ENCODE results near the gene ADAM22.
"Not testable (repeated sequence)": the region's sequence is repeated elsewhere in the genome, so short reads cannot be mapped to it uniquely, and the experiment has no call there.

Gene ADAM22

GRCh38 chr7:87922759-87923395 is 11.2 kb upstream of the ADAM22 start:
- WGBS: 98% methylated on average over 8 of the region's 8 CpGs
- H3K9ac ChIP-seq (ENCODE audit: low read depth, low read length); H3K9me3 ChIP-seq (ENCODE audit: insufficient read depth, low read depth, low read length); H3K36me3 ChIP-seq (ENCODE audit: insufficient read depth, low read length); H3K27ac ChIP-seq (ENCODE audit: low read depth, low read length); H3K27me3 ChIP-seq (ENCODE audit: insufficient read depth, low read length); H3K4me3 ChIP-seq (ENCODE audit: low read length): not testable (repeated sequence)
- H3K4me1 ChIP-seq (ENCODE audit: insufficient read depth, low read length): peaks cover 17% of the 10 kb centered on the region

- H3K27ac ChIP-seq (ENCODE audit: low read depth, low read length): no peak overlapping the region
Measured at GRCh38 chr7:87926581-87927461, 7.2 kb upstream of the ADAM22 start.

GRCh38 chr7:87933605-87933952 is 472 bp upstream of the ADAM22 start:
- no peak overlapping the region for H3K27ac ChIP-seq (ENCODE audit: low read depth, low read length)
- peaks cover 18% of the 10 kb centered on the region for H3K27me3 ChIP-seq (ENCODE audit: insufficient read depth, low read length)
- H3K9ac ChIP-seq (ENCODE audit: low read depth, low read length): peak overlapping the region; percentile 77
- WGBS: 13% methylated on average over 8 of the region's 9 CpGs
- no peaks in the 10 kb centered on the region for H3K9me3 ChIP-seq (ENCODE audit: insufficient read depth, low read depth, low read length)
- no peaks in the 10 kb centered on the region for H3K4me1 ChIP-seq (ENCODE audit: insufficient read depth, low read length)
- H3K36me3 ChIP-seq (ENCODE audit: insufficient read depth, low read length): no peaks in the 10 kb centered on the region
- peak overlapping the region; percentile 74 for H3K4me3 ChIP-seq (ENCODE audit: low read length)

More at GRCh38 chr7:87926581-87927461, 7.2 kb upstream of the ADAM22 start:
- 47% methylated on average over 6 of the region's 6 CpGs for WGBS
- H3K4me1 ChIP-seq (ENCODE audit: insufficient read depth, low read length): peaks cover 17% of the 10 kb centered on the region
- H3K27me3 ChIP-seq (ENCODE audit: insufficient read depth, low read length): no peaks in the 10 kb centered on the region
- no peaks in the 10 kb centered on the region for H3K36me3 ChIP-seq (ENCODE audit: insufficient read depth, low read length)
- H3K9ac ChIP-seq (ENCODE audit: low read depth, low read length): no peak overlapping the region
- H3K9me3 ChIP-seq (ENCODE audit: insufficient read depth, low read depth, low read length): no peaks in the 10 kb centered on the region
- H3K4me3 ChIP-seq (ENCODE audit: low read length): no peak overlapping the region

GRCh38 chr7:87934699-87935383 is 790 bp downstream of the ADAM22 start:
- Histone ChIP-seq H3K9ac (ENCODE audit: low read depth, low read length) (peak overlapping the region; percentile 77), H3K9me3 (ENCODE audit: insufficient read depth, low read depth, low read length) (no peaks in the 10 kb centered on the region), H3K27ac (ENCODE audit: low read depth, low read length) (no peak overlapping the region), H3K27me3 (ENCODE audit: insufficient read depth, low read length) (peaks cover 18% of the 10 kb centered on the region), H3K36me3 (ENCODE audit: insufficient read depth, low read length) (peaks cover 4% of the 10 kb centered on the region; the same call in 1 of the 2 replicates), H3K4me3 (ENCODE audit: low read length) (peak overlapping the region; percentile 74), H3K4me1 (ENCODE audit: insufficient read depth, low read length) (no peaks in the 10 kb centered on the region)
- WGBS: 4% methylated on average over 43 of the region's 47 CpGs

GRCh38 chr7:87935384-87935706 is 1.3 kb downstream of the ADAM22 start:
- Histone ChIP-seq H3K4me1 (ENCODE audit: insufficient read depth, low read length) (no peaks in the 10 kb centered on the region), H3K27ac (ENCODE audit: low read depth, low read length) (no peak overlapping the region), H3K9me3 (ENCODE audit: insufficient read depth, low read depth, low read length) (no peaks in the 10 kb centered on the region), H3K36me3 (ENCODE audit: insufficient read depth, low read length) (peaks cover 4% of the 10 kb centered on the region; the same call in 1 of the 2 replicates), H3K9ac (ENCODE audit: low read depth, low read length) (no peak overlapping the region; the same call in 1 of the 2 replicates), H3K27me3 (ENCODE audit: insufficient read depth, low read length) (peaks cover 18% of the 10 kb centered on the region), H3K4me3 (ENCODE audit: low read length) (peak overlapping the region; percentile 74)
- WGBS: 35% methylated on average over 8 of the region's 8 CpGs

GRCh38 chr7:87941138-87941537 is 7.1 kb downstream of the ADAM22 start:
- Histone ChIP-seq H3K27me3 (ENCODE audit: insufficient read depth, low read length) (peaks cover 3% of the 10 kb centered on the region; the same call in 1 of the 2 replicates), H3K9ac (ENCODE audit: low read depth, low read length) (no peak overlapping the region), H3K27ac (ENCODE audit: low read depth, low read length) (no peak overlapping the region), H3K4me1 (ENCODE audit: insufficient read depth, low read length) (no peaks in the 10 kb centered on the region), H3K36me3 (ENCODE audit: insufficient read depth, low read length) (peaks cover 4% of the 10 kb centered on the region; the same call in 1 of the 2 replicates), H3K9me3 (ENCODE audit: insufficient read depth, low read depth, low read length) (no peaks in the 10 kb centered on the region), H3K4me3 (ENCODE audit: low read length) (no peak overlapping the region)
- WGBS: 96% methylated on average over 4 of the region's 4 CpGs

- H3K9me3 ChIP-seq (ENCODE audit: insufficient read depth, low read depth, low read length): no peaks in the 10 kb centered on the region
- H3K9ac ChIP-seq (ENCODE audit: low read depth, low read length): no peak overlapping the region
- 0 out of 2 replicates have a peak, but pooled peaks cover 3% of the 10 kb centered on the region for H3K36me3 ChIP-seq (ENCODE audit: insufficient read depth, low read length)
- 94% methylated on average over 2 of the region's 3 CpGs for WGBS
- H3K27me3 ChIP-seq (ENCODE audit: insufficient read depth, low read length): no peaks in the 10 kb centered on the region
- H3K27ac ChIP-seq (ENCODE audit: low read depth, low read length): no peak overlapping the region
- H3K4me1 ChIP-seq (ENCODE audit: insufficient read depth, low read length): no peaks in the 10 kb centered on the region
- no peak overlapping the region for H3K4me3 ChIP-seq (ENCODE audit: low read length)
Measured at GRCh38 chr7:87944547-87944946, 10.5 kb downstream of the ADAM22 start.

GRCh38 chr7:87945926-87946325 is 11.9 kb downstream of the ADAM22 start:
- H3K27me3 ChIP-seq (ENCODE audit: insufficient read depth, low read length); H3K9me3 ChIP-seq (ENCODE audit: insufficient read depth, low read depth, low read length); H3K27ac ChIP-seq (ENCODE audit: low read depth, low read length); H3K4me3 ChIP-seq (ENCODE audit: low read length); H3K36me3 ChIP-seq (ENCODE audit: insufficient read depth, low read length); H3K9ac ChIP-seq (ENCODE audit: low read depth, low read length); H3K4me1 ChIP-seq (ENCODE audit: insufficient read depth, low read length): not testable (repeated sequence)

GRCh38 chr7:87948371-87948770 is 14.3 kb downstream of the ADAM22 start:
- H3K36me3 ChIP-seq (ENCODE audit: insufficient read depth, low read length): no peaks in the 10 kb centered on the region
- no peaks in the 10 kb centered on the region for H3K4me1 ChIP-seq (ENCODE audit: insufficient read depth, low read length)
- H3K4me3 ChIP-seq (ENCODE audit: low read length): no peak overlapping the region
- H3K27ac ChIP-seq (ENCODE audit: low read depth, low read length): no peak overlapping the region
- H3K27me3 ChIP-seq (ENCODE audit: insufficient read depth, low read length): no peaks in the 10 kb centered on the region
- H3K9ac ChIP-seq (ENCODE audit: low read depth, low read length): no peak overlapping the region
- no peaks in the 10 kb centered on the region for H3K9me3 ChIP-seq (ENCODE audit: insufficient read depth, low read depth, low read length)

- Histone ChIP-seq H3K27ac (ENCODE audit: low read depth, low read length) (no peak overlapping the region), H3K27me3 (ENCODE audit: insufficient read depth, low read length) (no peaks in the 10 kb centered on the region), H3K36me3 (ENCODE audit: insufficient read depth, low read length) (no peaks in the 10 kb centered on the region), H3K9ac (ENCODE audit: low read depth, low read length) (no peak overlapping the region), H3K4me1 (ENCODE audit: insufficient read depth, low read length) (no peaks in the 10 kb centered on the region), H3K9me3 (ENCODE audit: insufficient read depth, low read depth, low read length) (peaks cover 10% of the 10 kb centered on the region), H3K4me3 (ENCODE audit: low read length) (no peak overlapping the region)
- WGBS: 90% methylated on average over 3 of the region's 3 CpGs
Measured at GRCh38 chr7:87959336-87959735, 25.3 kb downstream of the ADAM22 start.

GRCh38 chr7:87960239-87960638 is 26.2 kb downstream of the ADAM22 start:
- H3K9ac ChIP-seq (ENCODE audit: low read depth, low read length): no peak overlapping the region
- H3K4me3 ChIP-seq (ENCODE audit: low read length): no peak overlapping the region
- peaks cover 10% of the 10 kb centered on the region for H3K9me3 ChIP-seq (ENCODE audit: insufficient read depth, low read depth, low read length)
- H3K27me3 ChIP-seq (ENCODE audit: insufficient read depth, low read length): no peaks in the 10 kb centered on the region
- no peaks in the 10 kb centered on the region for H3K4me1 ChIP-seq (ENCODE audit: insufficient read depth, low read length)
- H3K27ac ChIP-seq (ENCODE audit: low read depth, low read length): no peak overlapping the region
- no CpG with 5 or more reads among the region's 1 CpG for WGBS
- H3K36me3 ChIP-seq (ENCODE audit: insufficient read depth, low read length): no peaks in the 10 kb centered on the region

Data from HUES64 (cell line).